GM21526 (cell line): ENCODE measurements around the gene P2RX6.
"Not testable (repeated sequence)": the region's sequence is repeated elsewhere in the genome, so short reads cannot be mapped to it uniquely, and the experiment has no call there.

ENCODE experiments used
- ATAC-seq: cut with Tn5 transposase; IDR thresholded peaks from one replicate; pipeline ENCODE4 v1.9.1; 2021; ENCODE audit warnings: moderate library complexity; ENCODE audit not compliant: unreplicated experiment, low FRiP score

Gene P2RX6

GRCh38 chr22:21030621-21031544, 15.9 kb downstream of the P2RX6 start:
- no peak for ATAC-seq

- no peak for ATAC-seq
Measured at GRCh38 chr22:21031545-21032036, 16.6 kb downstream of the P2RX6 start.

- no peak for ATAC-seq
Measured at GRCh38 chr22:21032037-21032867, 17.3 kb downstream of the P2RX6 start, which contains the start of gene SLC7A4. TSS of gene SLC7A4 (minus strand) at chr22:21032561. CDS start at chr22:21031812, 749 bp downstream.

DNA sequence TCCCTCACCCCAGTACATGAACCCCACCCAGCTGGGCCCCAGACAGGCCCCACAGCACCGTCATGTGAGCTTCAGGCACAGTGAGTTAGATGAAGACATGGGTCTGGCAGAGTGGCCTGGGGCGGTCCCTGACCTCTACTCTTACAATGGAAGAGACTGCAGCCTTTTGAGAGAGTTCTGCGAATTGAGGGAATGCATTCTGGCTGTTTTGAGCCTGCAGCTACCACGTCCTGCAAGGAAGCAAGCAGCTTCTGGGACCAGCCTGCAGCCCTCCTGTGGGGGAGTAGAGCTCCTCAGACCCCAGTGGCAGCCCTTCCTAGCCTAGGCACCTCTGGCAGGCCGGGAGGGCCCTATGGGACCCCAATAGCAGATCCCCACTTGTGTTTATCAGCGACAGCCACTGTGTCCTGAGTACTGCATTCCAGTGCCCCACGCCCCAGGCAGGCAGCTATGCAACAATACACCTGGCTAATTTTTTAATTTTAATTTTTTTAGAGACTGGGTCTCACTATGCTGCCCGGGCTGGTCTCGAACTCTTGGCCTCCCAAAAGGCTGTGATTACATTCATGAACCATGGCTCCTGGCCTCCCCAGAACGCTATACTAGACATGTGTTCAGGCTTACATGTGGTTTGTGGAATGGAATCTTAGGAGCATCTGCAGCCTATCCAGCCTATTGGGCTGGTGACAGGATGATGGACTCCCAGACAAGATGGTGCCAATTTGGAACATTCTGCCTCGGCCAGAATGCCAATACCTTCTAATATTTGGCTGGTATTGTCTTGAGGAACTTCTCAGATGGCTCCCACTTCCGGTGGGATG, 18.1 kb downstream of the P2RX6 start:
- no peak for ATAC-seq

GRCh38 chr22:21033895-21034294, 18.9 kb downstream of the P2RX6 start:
- no peak for ATAC-seq

DNA sequence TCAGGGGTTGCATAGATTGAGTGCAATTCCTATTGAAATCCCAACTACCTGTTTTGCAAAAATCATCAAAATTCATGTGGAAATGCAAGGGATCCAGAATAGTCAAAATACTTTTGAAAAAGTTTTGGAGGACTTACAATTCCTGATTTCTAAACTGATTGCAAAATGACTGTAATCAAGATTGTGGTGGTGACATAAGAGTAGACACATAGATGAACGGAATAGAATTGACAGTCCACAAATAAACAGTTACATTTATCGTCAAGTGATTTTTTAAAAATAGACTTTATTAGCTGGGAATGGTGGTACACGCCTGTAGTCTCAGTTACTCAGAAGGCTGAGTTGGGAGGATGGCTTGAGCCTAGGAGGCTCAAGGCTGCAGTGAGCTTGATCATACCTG, 20.0 kb downstream of the P2RX6 start:
- ATAC-seq: no peak

DNA sequence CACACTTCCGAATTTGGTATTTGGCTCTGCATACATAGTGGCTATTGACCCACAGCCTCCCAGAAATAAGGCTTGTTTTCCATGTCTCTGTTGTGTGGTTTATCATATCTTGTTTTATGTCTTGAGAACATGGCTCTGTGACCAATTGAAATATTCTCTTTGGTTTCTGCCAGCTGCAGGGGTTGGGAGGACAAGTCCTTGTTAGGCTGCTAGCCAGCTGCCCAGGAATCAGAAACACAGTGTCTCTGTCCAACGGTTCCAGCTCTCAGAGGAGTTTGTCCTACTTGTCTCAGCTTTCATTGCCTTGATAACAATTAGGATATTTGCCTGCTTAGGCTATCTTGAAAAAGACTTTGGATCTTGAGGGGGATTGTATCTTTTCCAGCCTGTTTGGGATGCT, 23.4 kb downstream of the P2RX6 start:
- no peak for ATAC-seq

DNA sequence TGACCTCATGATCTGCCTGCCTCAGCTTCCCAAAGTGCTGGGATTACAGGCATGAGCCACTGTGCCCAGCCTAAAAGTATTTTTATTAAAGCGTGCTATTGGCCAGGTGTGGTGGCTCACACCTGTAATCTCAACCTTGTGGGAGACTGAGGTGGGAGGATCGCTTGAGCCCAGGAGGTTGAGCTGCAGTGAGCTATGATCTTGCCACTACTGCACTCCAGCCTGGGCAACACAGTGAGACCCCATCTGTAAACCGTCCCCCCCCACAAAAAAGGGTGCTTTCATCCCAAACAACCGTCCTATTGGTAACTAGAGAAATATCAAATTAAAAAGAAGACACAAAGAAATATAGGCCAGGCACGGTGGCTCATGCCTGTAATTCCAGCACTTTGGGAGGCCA, 24.2 kb downstream of the P2RX6 start:
- ATAC-seq: not testable (repeated sequence)

DNA sequence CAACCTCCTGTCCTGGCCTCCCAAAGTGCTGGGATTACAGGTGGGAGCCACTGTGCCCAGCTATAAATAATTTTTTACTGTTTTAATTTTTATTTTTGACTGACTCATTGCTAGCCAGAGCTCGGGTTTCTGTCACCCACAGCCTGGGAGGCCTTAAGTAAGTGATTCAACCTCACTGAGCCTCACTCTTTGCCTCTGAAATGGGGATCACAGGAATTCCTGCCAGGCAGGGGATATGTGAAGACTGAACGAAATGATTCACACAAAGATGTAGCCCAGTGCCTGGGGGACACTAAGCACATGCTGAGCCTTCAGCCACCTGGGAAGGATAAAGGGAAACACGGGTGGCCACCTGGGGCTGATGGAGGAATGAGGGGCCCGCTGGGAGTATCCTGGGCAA, 27.0 kb downstream of the P2RX6 start:
- no peak for ATAC-seq

- ATAC-seq: no peak
Measured at GRCh38 chr22:21042978-21043859, 28.3 kb downstream of the P2RX6 start.

DNA sequence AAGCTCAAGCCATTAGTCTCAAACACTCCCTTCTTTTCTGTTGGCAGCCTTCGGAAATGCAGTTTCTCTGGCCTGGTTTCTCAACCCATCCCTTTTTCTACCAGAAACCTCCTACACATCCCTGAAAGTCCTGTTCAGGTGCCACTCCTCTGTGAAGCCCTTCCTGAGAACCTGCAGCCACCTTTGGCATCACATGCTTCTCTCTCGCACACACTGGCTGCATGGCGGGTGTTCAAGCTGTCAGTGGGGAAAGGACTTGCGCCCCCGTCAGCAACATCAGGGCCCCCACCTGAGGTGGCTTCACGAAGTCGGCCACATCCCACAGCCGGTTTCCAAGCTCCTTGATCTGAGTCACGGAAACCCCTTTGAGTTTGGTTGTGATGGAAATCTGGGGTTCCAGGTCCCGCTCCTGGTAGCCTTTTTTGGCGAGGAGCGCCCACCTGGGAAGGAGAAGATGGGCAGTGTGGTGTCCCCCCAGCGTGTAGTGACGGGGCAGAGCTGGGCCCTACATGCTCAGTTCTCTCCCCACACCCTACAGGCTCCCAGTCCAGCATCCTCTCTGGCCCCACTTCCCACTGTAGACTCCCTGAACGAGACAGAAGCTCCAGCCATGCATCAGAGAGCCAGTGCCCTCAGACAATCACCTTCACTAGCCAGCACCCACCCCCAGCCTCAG, 29.0 kb downstream of the P2RX6 start:
- ATAC-seq: no peak

DNA sequence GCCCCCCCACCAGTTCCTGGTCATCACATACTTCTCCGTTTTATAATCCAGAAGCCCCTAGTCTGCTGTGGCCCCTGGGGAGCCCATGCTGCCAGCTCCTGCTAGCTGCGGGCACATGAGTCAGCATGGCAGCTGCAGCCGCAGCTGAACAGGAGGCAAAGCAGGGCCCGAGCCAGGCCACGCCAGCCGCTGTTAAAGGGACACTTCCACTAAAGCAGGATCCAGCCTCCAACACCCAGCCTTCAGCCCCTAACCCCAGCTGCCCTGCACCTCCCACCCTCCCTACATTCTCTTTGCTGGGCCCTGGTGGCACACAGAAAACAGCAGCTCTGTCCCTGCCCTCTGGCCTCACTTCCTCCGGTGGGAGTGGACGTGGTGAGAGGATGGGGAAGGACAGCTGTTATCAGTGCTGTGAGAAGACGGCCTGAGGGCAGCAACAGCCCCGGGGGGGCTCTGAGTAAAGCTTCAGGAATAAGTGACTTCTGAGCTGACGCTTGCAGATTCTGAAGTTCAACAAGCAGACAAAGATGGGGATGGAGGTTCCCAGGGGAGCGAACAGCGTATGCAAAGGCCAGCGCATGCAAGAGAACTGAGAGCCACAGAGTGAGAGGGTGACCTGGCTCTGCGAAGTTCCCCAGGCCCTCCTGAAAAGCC, 30.1 kb downstream of the P2RX6 start:
- no peak for ATAC-seq

DNA sequence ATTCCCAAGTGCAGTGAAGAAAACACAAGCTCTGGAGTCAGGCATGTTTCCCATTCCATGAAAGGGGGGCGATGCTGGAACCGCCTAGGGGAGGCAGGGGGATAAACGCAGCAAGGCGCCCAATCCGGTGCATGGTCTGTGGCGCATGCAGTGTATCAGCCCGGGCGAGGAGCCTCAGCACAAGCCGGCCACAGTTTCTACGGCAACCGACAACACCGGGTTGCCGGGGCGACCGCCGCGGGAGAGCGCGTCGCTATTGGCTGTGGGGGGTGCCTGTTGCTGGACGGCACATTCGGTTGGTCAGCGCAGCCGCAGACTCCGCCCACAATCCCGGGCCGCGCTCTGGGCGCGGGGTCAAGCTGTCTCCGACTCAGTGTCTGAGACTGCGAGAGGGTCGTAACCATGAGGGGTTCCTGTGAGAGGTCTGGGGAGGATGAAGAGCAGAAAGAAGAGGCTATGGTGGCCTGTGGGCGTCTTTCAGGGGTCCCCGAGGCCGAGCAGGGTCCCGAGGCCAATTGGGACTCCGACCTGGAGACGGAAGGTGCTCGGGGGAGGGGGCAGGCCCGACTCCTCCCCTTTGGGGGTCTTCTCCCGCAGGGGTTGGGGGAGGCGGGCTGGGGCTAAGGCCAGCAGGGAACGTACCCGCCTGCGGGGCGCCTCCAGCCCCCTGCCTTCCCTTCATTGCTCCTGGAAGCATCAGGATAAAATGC, 30.8 kb downstream of the P2RX6 start, which contains the start of gene LRRC74B:
Gene LRRC74B (plus strand): TSS at position 362 of the 710 bp plus-strand sequence. CDS start 41 bp downstream, at position 403.
- ATAC-seq: peak; percentile 66

GRCh38 chr22:21047035-21047661, 32.2 kb downstream of the P2RX6 start:
- ATAC-seq: no peak

- no peak for ATAC-seq
Measured at GRCh38 chr22:21047730-21048129, 32.8 kb downstream of the P2RX6 start.

- ATAC-seq: not testable (repeated sequence)
Measured at GRCh38 chr22:21048448-21048847, 33.5 kb downstream of the P2RX6 start.

DNA sequence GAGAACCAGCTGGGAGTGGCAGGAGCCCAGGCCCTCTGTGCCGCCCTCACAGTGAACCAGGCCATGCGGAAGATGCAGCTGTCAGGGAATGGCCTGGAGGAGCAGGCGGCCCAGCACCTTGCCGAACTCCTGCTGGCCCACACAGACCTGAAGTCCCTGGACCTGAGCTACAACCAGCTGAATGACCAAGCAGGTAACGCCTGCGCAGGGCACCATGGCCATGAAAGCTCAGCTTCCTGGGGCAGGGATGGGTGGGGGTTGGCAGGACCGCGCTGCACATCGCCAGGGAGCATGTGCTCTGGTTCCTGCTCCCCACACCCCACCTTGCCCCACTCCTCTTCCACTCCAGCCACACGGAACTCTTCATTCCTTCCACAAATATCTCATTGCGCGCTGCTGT, 34.0 kb downstream of the P2RX6 start:
- not testable (repeated sequence) for ATAC-seq
